ENCODE data around the gene WASL.

Gene WASL

DNA sequence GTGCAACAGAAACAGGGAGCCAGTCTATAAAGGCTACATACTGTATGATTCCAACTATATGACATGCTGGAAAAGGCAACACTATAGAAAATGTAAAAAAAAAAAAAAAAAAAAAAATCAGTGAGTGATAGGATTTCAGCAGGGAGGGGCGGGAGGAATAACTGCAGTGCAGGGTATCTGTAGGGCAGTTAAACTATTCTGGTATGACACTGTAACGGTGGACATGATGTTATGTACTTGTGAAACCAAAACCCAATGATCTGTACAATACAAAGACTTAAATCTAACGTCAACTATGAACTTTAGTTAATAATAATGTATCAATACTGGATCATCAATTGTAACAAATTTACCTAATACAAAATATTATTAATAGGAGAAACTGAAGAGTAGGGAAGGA lies 14.3 kb downstream of the WASL start:
- H3K36me3 ChIP-seq: no peaks in the 10 kb centered on the region
- no peaks in the 10 kb centered on the region for H3K4me1 ChIP-seq (ENCODE audit: control insufficient read depth in 1 of 2, insufficient read depth in 1 of 2, low read depth in 1 of 2, low read length in 1 of 2)
- H3K27me3 ChIP-seq: no peaks in the 10 kb centered on the region
- H3K9me3 ChIP-seq: no peaks in the 10 kb centered on the region
- no peak overlapping the region for H3K4me3 ChIP-seq (ENCODE audit: low read depth in 1 of 2, low read length in 1 of 2)
- TF ChIP-seq, protein P1, sequence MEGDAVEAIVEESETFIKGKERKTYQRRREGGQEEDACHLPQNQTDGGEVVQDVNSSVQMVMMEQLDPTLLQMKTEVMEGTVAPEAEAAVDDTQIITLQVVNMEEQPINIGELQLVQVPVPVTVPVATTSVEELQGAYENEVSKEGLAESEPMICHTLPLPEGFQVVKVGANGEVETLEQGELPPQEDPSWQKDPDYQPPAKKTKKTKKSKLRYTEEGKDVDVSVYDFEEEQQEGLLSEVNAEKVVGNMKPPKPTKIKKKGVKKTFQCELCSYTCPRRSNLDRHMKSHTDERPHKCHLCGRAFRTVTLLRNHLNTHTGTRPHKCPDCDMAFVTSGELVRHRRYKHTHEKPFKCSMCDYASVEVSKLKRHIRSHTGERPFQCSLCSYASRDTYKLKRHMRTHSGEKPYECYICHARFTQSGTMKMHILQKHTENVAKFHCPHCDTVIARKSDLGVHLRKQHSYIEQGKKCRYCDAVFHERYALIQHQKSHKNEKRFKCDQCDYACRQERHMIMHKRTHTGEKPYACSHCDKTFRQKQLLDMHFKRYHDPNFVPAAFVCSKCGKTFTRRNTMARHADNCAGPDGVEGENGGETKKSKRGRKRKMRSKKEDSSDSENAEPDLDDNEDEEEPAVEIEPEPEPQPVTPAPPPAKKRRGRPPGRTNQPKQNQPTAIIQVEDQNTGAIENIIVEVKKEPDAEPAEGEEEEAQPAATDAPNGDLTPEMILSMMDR (IDR thresholded peaks at IDR 0.05): no peak
- H3K27ac ChIP-seq: no peak overlapping the region

DNA sequence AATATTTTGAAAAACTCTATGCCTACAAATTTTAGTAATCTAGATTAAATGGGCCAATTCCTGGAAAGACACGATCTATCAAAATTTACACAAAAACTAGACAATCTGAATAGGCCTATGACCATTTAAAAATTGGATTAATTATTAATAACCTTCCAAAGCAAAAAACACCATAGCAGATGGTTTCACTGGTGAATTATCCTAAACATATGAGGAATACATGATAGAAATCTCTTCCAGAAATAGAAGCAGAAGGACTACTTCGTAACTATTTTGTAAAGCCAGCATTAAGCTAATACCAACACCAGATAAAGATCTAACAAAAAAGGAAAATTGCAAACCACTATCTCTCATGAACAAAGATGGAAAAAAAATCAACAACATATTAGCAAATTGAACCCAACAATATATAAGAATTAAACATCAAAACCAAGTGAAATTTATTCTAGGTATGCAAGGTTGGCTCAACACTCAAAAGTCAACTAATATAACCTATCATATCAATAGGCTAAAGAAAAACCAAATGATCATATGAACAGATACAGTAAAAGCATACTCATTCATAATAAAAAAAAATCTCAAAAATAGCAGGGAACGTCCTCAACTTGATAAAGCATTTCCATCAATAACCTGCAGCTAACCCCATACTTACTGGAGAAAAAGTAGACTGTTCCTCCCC lies 16.3 kb downstream of the WASL start:
- Histone ChIP-seq H3K4me1 (ENCODE audit: control insufficient read depth in 1 of 2, insufficient read depth in 1 of 2, low read depth in 1 of 2, low read length in 1 of 2) (no peaks in the 10 kb centered on the region), H3K36me3 (no peaks in the 10 kb centered on the region), H3K27me3 (no peaks in the 10 kb centered on the region), H3K27ac (no peak overlapping the region), H3K9me3 (no peaks in the 10 kb centered on the region), H3K4me3 (ENCODE audit: low read depth in 1 of 2, low read length in 1 of 2) (no peak overlapping the region)
- TF ChIP-seq, protein P1 (IDR thresholded peaks at IDR 0.05): no peak

DNA sequence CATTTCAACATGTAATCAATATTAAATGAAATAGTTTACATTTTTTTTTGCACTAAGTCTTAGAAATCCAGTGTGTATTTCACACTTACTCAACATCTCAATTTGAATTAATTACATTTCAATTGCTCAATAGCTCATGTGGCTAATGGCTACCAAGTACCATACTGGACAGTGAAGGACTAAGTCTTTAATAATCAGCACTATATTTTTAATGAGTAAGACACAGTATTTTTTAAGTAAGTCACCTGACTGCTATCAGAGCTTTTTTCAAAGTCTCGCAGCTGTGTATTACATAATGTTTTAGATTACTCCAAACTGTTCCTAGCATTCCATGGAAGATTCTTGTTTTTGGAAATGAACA lies 19.6 kb downstream of the WASL start:
- TF ChIP-seq, protein P1 (IDR thresholded peaks at IDR 0.05): no peak
- H3K4me1 ChIP-seq (ENCODE audit: control insufficient read depth in 1 of 2, insufficient read depth in 1 of 2, low read depth in 1 of 2, low read length in 1 of 2): peaks cover 0 to 3% of the 10 kb centered on the region in 2 experiments
- no peak overlapping the region for H3K4me3 ChIP-seq (ENCODE audit: low read depth in 1 of 2, low read length in 1 of 2)

DNA sequence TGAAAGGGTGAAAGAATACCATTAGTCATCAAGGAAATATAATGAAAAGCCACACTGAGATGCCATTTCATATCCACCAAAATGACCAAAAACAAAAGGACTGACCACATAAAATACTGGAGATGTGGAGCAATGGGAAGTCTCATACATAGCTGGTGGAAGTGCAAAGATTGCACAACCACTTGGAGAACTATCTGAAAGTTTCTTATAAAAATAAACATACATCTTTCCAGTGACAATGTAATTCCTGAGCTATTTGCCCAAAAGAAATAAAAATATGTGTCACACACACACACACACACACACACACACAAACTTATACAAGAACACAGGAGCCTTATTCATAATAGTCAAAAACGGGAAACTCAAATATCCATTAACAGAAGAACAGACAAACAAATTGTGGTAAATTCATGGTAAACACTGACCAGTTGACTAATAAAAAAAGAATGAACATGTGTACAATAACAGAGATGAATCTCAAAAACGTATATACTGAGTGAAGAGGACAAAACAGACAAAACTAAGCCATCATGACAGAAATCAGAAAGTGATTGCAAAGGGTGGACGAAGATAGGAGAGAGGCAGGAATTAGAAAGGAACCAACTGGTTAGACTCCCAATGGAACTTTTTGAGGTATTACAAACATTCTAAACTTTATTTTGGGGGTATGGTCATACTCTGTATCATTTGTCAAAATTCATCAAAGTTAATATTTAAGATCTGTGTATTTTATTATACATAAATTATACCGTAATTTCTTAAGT lies 21.5 kb downstream of the WASL start:
- no peaks in the 10 kb centered on the region for H3K9me3 ChIP-seq
- H3K4me1 ChIP-seq (ENCODE audit: control insufficient read depth in 1 of 2, insufficient read depth in 1 of 2, low read depth in 1 of 2, low read length in 1 of 2): peaks cover 0 to 3% of the 10 kb centered on the region in 2 experiments
- H3K4me3 ChIP-seq (ENCODE audit: low read depth in 1 of 2, low read length in 1 of 2): no peak overlapping the region
- TF ChIP-seq, protein P1 (IDR thresholded peaks at IDR 0.05): no peak
- no peaks in the 10 kb centered on the region for H3K27me3 ChIP-seq
- no peaks in the 10 kb centered on the region for H3K36me3 ChIP-seq
- H3K27ac ChIP-seq: no peak overlapping the region

More for the DNA sequence above, 19.6 kb downstream of the WASL start:
- H3K27me3 ChIP-seq: no peaks in the 10 kb centered on the region
- H3K9me3 ChIP-seq: no peaks in the 10 kb centered on the region
- H3K27ac ChIP-seq: no peak overlapping the region
- H3K36me3 ChIP-seq: no peaks in the 10 kb centered on the region

DNA sequence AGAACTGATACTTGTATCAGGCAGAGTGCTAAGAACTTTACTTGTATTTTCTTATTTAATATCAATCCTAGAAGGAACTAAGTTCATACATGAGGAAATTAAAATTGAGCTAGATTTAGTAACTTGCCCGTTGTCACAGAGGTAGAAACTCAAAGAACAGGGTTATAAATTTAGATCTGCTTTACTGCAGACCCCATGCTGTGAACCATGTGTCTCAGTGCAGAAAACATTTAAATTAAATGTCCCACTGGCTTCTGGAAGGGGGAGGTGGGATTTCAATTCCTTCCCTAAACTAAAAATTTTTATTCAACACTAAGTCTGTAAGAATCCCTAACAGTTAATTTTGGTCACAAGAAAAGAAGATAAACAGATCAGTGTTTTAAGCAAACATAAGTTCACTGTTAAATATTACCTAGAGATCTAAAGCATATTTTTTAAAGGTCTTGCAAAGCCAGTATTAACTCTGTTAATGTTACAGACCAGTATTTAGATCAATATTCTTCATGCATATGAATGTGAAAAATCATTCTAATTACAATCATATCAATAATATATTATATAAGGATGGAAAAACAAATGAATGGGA lies 23.1 kb downstream of the WASL start:
- Histone ChIP-seq H3K27me3 (no peaks in the 10 kb centered on the region), H3K36me3 (no peaks in the 10 kb centered on the region), H3K4me1 (ENCODE audit: control insufficient read depth in 1 of 2, insufficient read depth in 1 of 2, low read depth in 1 of 2, low read length in 1 of 2) (peaks cover 0 to 3% of the 10 kb centered on the region in 2 experiments), H3K27ac (no peak overlapping the region), H3K4me3 (ENCODE audit: low read depth in 1 of 2, low read length in 1 of 2) (no peak overlapping the region), H3K9me3 (no peaks in the 10 kb centered on the region)
- TF ChIP-seq, protein P1 (IDR thresholded peaks at IDR 0.05): no peak

All from neutrophil (primary cell).